Heart left ventricle (tissue), 16 donors: ENCODE results near the gene TNFRSF17. TPM values are rescaled to one million over a fixed set of nuclear protein-coding genes. Genes with fewer than 3 reads are reported as not detected.
"Not testable (repeated sequence)": the region's sequence is repeated elsewhere in the genome, so short reads cannot be mapped to it uniquely, and the experiment has no call there.

Source experiments
- ATAC-seq, 4 donors: fragments of 200-7000 bp; cut with Tn5 transposase; one replicate each; pipeline ENCODE4 v1.9.1; 2020 to 2022; ENCODE audit warnings: moderate library complexity in 4 of 4, mild to moderate bottlenecking in 3 of 4, moderate number of reproducible peaks in 1 of 4
- DNase-seq, 5 donors: peaks; one replicate each; pipeline ENCODE4 v3.0.0-alpha.2; 2020
- H3K27ac ChIP-seq, 12 donors: fragments of 200-600 bp; sonication (generic) in 4 of 12; one replicate each; pipeline versions ENCODE4 v1.5.0 to v1.8.0; 2016 to 2022; ENCODE audit warnings: mild to moderate bottlenecking in 2 of 12
- H3K27me3 ChIP-seq, 9 donors: fragments of 200-600 bp; sonication (generic) in 2 of 9; one replicate each; pipeline versions ENCODE4 v1.5.1 to v1.8.0; 2016 to 2022; ENCODE audit warnings: mild to moderate bottlenecking in 3 of 9
- H3K36me3 ChIP-seq, 9 donors: fragments of 200-600 bp; sonication (generic) in 2 of 9; one replicate each; pipeline versions ENCODE4 v1.5.0 to v1.8.0; 2018 to 2022; ENCODE audit warnings: mild to moderate bottlenecking in 2 of 9
- H3K4me1 ChIP-seq, 12 donors: fragments of 200-600 bp; sonication (generic) in 4 of 12; one replicate each; pipeline versions ENCODE4 v1.5.0 to v1.8.0; 2016 to 2022; ENCODE audit warnings: mild to moderate bottlenecking in 3 of 12
- H3K4me3 ChIP-seq, 12 donors: fragments of 200-600 bp; sonication (generic) in 4 of 12; one replicate each; pipeline versions ENCODE4 v1.5.0 to v1.8.0; 2017 to 2022; ENCODE audit warnings: mild to moderate bottlenecking in 9 of 12, moderate library complexity in 4 of 12
- H3K9me3 ChIP-seq, 12 donors: fragments of 200-600 bp; sonication (generic) in 4 of 12; one replicate each; pipeline versions ENCODE4 v1.5.0 to v1.8.0; 2016 to 2022; ENCODE audit warnings: mild to moderate bottlenecking in 1 of 12
- CTCF ChIP-seq, 12 donors: fragments of 200-600 bp; sonication (generic) in 4 of 12; IDR thresholded peaks; one replicate each; pipeline versions ENCODE4 v1.5.0 to v1.8.0; 2018 to 2022; ENCODE audit warnings: antibody characterized with exemption in 12 of 12, mild to moderate bottlenecking in 5 of 12
- POLR2A ChIP-seq, 2 donors: fragments of 450-650 bp; IDR thresholded peaks; one replicate each; pipeline ENCODE4 v1.6.1; 2017; ENCODE audit warnings: antibody characterized with exemption in 2 of 2, mild to moderate bottlenecking in 2 of 2, moderate library complexity in 2 of 2
- WGBS, 4 donors: extraction: QIAGEN DNeasy Blood & Tissue Kit in 2 of 4; methylation state at CpG; one replicate each; pipeline versions ENCODE4 v1.1.5 to v1.1.7; 2013 to 2018; 5-methylcytosine and 5-hydroxymethylcytosine counted together
- intact Hi-C, 10 donors: fragments of 100-400 bp; cut with DNase I; formaldehyde crosslinking; loops; one replicate each; pipeline versions ENCODE4 v1.11.1 to v1.14.2; 2022
- polyA plus RNA-seq, 2 donors: library from polyadenylated mRNA; stranded (reverse); fragments of 200-250 nt; gene quantifications; one replicate each; pipeline ENCODE4 v1.2.3, GENCODE V29; 2013
- total RNA-seq, 9 donors: library from RNA; depleted of rRNA in 2 of 9; stranded (reverse); fragments of >200 nt in 2 of 9; fragmentation: NEBNext Ultra II Directional in 3 of 9; extraction: Animal tissue kit (Norgen Biotek cat#: 25700) in 3 of 9; gene quantifications; one replicate each; pipeline versions ENCODE4 v1.1.0 to v1.2.4, GENCODE V29; 2016 to 2023
- donor health status: ischemic (EF 13 %, LVEDD 7.1; RV severe dilation, severe dysfunction).
- donor health status: healthy with polysubstance abuse.
- donor health status: DM: no; HTN: yes; CAD: no.
- donor health status: DM: no; HTN: no; CAD: no.
- donor health status: ischemic (EF 25% LVEDD 6.9; RV normal size, moderate dysfunction).
- donor health status: ischemic (EF 25% LVEDD 5.7; RV mildly dilated, moderate dysfunction).
- donor health status: healthy.
- donor health status: DM: yes; HTN: yes; CAD: no.
- donor health status: ischemic (EF 35%, LVEDD 5.7; RV mildly dilated, moderate dysfunction).
- donor health status: nonischemic (EF 11% LVEDD 7.7; RV severe dilation, severe dysfunction).
- donor health status: DM: yes; HTN: yes; CAD: no.
- donor health status: PGD.
- donor health status: ischemic (EF 29% LVEDD 5.4; RV normal size, mild dysfunction).
- donor health status: nonischemic (EF 23%, LVEDD 6.1; RV moderate dilation, normal function).

TNFRSF17 gene
- total and polyA plus RNA-seq, 11 donors = 0.99 TPM; not detected in 10

- WGBS, 4 donors = 65 to 75% (median 70%) methylated on average over 8 of the region's 8 CpGs
Observed at GRCh38 chr16:11955713-11956123, 9.3 kb upstream of the TNFRSF17 start.

DNA sequence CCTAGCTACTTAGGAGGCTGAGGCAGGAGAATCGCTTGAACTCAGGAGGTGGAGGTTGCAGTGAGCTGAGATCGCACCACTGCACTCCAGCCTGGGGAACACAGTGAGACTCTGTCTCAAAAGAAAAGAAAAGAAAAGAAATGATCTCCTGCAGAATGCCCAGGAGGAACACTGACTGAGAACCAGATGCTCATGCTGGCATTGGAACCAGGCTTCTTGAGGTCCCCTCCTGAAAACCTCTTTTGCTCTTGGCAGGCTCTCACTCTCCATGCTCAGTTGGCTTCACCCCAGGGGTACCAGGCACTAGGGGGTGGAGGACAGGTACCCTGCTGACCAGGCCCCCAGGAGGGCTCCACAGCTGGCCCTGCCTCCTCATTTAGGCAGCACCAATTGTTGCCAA, 8.5 kb upstream of the TNFRSF17 start:
- H3K4me3 ChIP-seq = no peak overlapping the region
- ATAC-seq = no peak
- H3K27me3 ChIP-seq = no peaks in the 10 kb centered on the region
- DNase-seq = no peak
- 91 to 95% (median 94%) methylated on average over 2 of the region's 2 CpGs for WGBS, 4 donors
- no peaks in the 10 kb centered on the region for H3K4me1 ChIP-seq
- intact Hi-C loops = no loop called here
- no peaks in the 10 kb centered on the region for H3K36me3 ChIP-seq
- H3K9me3 ChIP-seq = no peaks in the 10 kb centered on the region
- no peak for TF ChIP-seq POLR2A (IDR thresholded peaks at IDR 0.05)
- no peak for TF ChIP-seq CTCF (IDR thresholded peaks at IDR 0.05)
- H3K27ac ChIP-seq = no peak overlapping the region

More at GRCh38 chr16:11955713-11956123, 9.3 kb upstream of the TNFRSF17 start:
- Histone ChIP-seq H3K36me3 (no peaks in the 10 kb centered on the region), H3K4me1 (no peaks in the 10 kb centered on the region), H3K9me3 (no peaks in the 10 kb centered on the region), H3K27me3 (no peaks in the 10 kb centered on the region), H3K4me3 (no peak overlapping the region), H3K27ac (no peak overlapping the region)
- ATAC-seq (no peak), DNase-seq (no peak)
- TF ChIP-seq CTCF (IDR thresholded peaks at IDR 0.05) (no peak), POLR2A (IDR thresholded peaks at IDR 0.05) (no peak)
- intact Hi-C loops = no loop called here

DNA sequence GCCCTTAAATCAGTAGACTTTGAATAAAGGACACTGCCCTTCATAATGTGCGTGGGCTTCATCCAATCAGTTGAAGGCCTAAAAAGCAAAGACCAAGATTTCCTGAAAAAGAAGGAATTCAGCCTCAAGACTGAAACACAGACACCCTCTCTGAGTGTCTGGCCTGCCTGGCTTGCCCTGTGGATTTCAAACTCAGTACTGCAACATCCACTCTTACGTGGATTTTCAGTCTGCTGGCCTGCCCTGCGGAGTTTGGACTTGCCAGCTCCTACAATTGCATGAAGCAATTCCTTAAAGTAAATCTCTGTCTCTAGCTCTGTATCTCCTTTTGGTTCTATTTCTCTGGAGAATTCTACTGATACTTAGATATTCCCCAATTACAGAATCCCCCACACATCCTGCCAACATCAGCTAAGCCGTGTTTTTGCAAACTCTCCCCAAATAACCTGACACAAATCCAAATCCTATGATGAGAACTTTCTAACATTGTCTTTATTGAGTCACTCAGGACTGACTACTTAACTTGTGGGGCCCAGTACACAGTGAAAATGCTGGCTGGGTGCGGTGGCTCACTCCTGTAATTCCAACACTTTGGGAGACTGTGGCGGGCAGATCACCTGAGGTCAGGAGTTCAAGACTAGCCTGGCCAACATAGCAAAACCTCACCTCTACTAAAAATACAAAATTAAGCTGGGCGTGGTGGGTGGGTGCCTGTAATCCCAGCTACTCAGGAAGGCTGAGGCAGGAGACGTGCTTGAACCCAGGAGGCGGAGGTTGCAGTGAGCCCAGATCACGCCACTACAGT, 7.2 kb upstream of the TNFRSF17 start:
- no peak for ATAC-seq
- intact Hi-C loops = no loop called here
- DNase-seq = no peak
- WGBS, 4 donors = 88 to 91% (median 89%) methylated on average over 10 of the region's 10 CpGs
- H3K27me3 ChIP-seq = no peaks in the 10 kb centered on the region
- H3K36me3 ChIP-seq = no peaks in the 10 kb centered on the region
- no peak overlapping the region for H3K27ac ChIP-seq
- no peaks in the 10 kb centered on the region for H3K9me3 ChIP-seq
- H3K4me3 ChIP-seq = no peak overlapping the region
- TF ChIP-seq CTCF (IDR thresholded peaks at IDR 0.05) (no peak), POLR2A (IDR thresholded peaks at IDR 0.05) (no peak)
- H3K4me1 ChIP-seq = no peaks in the 10 kb centered on the region

DNA sequence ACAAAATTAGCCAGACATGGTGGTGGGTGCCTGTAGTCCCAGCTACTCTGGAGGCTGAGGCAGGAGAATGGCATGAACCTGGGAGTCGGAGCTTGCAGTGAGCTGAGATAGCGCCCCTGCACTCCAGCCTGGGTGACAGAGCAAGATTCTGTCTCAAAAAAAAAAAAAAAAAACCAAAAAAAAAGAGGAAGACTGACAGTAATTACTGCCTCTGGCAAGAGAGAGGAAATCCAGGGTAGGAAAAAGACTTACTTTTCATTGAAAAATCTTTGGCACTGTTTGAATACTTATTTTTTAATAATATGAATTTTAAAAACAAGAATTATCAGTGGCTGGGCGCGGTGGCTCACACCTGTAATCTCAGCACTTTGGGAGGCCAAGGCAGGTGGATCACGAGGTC, 2.6 kb upstream of the TNFRSF17 start:
- H3K27me3 ChIP-seq, H3K4me1 ChIP-seq, H3K27ac ChIP-seq, H3K9me3 ChIP-seq, intact Hi-C loops, H3K4me3 ChIP-seq, ATAC-seq, DNase-seq, H3K36me3 ChIP-seq: not testable (repeated sequence)
- WGBS, 4 donors = 88 to 95% (median 89%) methylated on average over 5 of the region's 5 CpGs

DNA sequence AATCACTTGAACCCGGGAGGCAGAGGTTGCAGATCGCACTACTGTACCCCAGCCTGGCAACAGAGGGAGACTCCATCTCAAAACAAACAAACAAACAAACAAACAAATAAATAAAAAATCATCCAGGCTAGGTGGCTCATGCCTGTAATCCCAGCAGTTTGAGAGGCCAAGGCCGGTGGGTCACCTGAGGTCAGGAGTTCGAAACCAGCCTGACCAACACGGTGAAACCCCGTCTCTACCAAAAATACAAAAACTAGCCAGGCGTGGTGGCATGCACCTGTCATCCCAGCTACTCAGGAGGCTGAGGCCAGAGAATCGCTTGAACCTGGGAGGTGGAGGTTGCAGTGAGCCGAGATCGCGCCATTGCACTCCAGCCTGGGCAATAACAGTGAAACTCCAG, 2.0 kb upstream of the TNFRSF17 start:
- ATAC-seq, DNase-seq, H3K27me3 ChIP-seq, H3K36me3 ChIP-seq, intact Hi-C loops, H3K4me3 ChIP-seq, H3K27ac ChIP-seq, H3K9me3 ChIP-seq, H3K4me1 ChIP-seq: not testable (repeated sequence)
- 94 to 97% (median 97%) methylated on average over 11 of the region's 11 CpGs for WGBS, 4 donors
